Mesenchymal stem cell (in vitro differentiated cells and primary cell): ENCODE results near the gene TMEM120A.

Experiments used
- DNase-seq: peaks from one replicate; pipeline ENCODE4 v3.0.0-alpha.2; 2013
- H2AFZ ChIP-seq: one replicate; pipeline ENCODE4 v1.6.1; 2013; ENCODE audit warnings: low read depth, mild to moderate bottlenecking, control low read depth, inconsistent platforms, low read length, moderate library complexity
- H2AK5ac ChIP-seq: 2 replicates; pipeline ENCODE4 v1.6.1; 2013; ENCODE audit warnings: low read length, moderate library complexity, mild to moderate bottlenecking, inconsistent platforms; ENCODE audit not compliant: severe bottlenecking
- H2BK120ac ChIP-seq: one replicate; pipeline ENCODE4 v1.6.1; 2013; ENCODE audit warnings: low read depth, mild to moderate bottlenecking, inconsistent platforms, low read length, moderate library complexity
- H2BK12ac ChIP-seq, 2 experiments: one replicate each; pipeline ENCODE4 v1.6.1; 2013; ENCODE audit warnings: inconsistent platforms in 2 of 2, low read length in 2 of 2, mild to moderate bottlenecking in 2 of 2, moderate library complexity in 2 of 2, control low read depth in 1 of 2
- H2BK15ac ChIP-seq: one replicate; pipeline ENCODE4 v1.6.1; 2013; ENCODE audit warnings: mild to moderate bottlenecking, low read depth, inconsistent platforms; ENCODE audit not compliant: poor library complexity, severe bottlenecking
- H2BK5ac ChIP-seq: 2 replicates; pipeline ENCODE4 v1.6.1; 2013; ENCODE audit warnings: low read depth, mild to moderate bottlenecking, low read length, control low read depth, inconsistent platforms; ENCODE audit not compliant: poor library complexity, severe bottlenecking
- H3K14ac ChIP-seq, 2 experiments: one replicate each; pipeline ENCODE4 v1.6.1; 2013; ENCODE audit warnings: inconsistent platforms in 2 of 2, low read length in 2 of 2, control low read depth in 1 of 2, mild to moderate bottlenecking in 1 of 2, moderate library complexity in 1 of 2
- H3K18ac ChIP-seq, 2 experiments: one replicate each; pipeline ENCODE4 v1.6.1; 2013; ENCODE audit warnings: inconsistent platforms in 2 of 2, low read length in 2 of 2, control low read depth in 1 of 2, low read depth in 1 of 2, mild to moderate bottlenecking in 1 of 2
- H3K23ac ChIP-seq, 2 experiments: one replicate each; pipeline ENCODE4 v1.6.1; 2013; ENCODE audit warnings: inconsistent platforms in 2 of 2, low read length in 2 of 2, mild to moderate bottlenecking in 2 of 2, moderate library complexity in 2 of 2, control low read depth in 1 of 2
- H3K27ac ChIP-seq: 2 replicates; pipeline ENCODE4 v1.5.1; 2013; ENCODE audit warnings: mild to moderate bottlenecking, moderate library complexity, low read length, control low read depth, inconsistent platforms; ENCODE audit not compliant: poor library complexity, severe bottlenecking
- H3K27me3 ChIP-seq, 2 experiments: 2 replicates each; pipeline versions ENCODE4 v1.6.1 to v1.7.0; 2013; ENCODE audit warnings: low read length in 2 of 2, mild to moderate bottlenecking in 2 of 2, moderate library complexity in 2 of 2, control low read depth in 1 of 2, inconsistent platforms in 1 of 2; ENCODE audit not compliant: control insufficient read depth in 1 of 2, insufficient read depth in 1 of 2
- H3K36me3 ChIP-seq, 2 experiments: 2 replicates each; pipeline versions ENCODE4 v1.6.1 to v1.7.0; 2013; ENCODE audit warnings: low read length in 2 of 2, control low read depth in 1 of 2, inconsistent platforms in 1 of 2, low read depth in 1 of 2, mild to moderate bottlenecking in 1 of 2; ENCODE audit not compliant: insufficient read depth in 2 of 2, control insufficient read depth in 1 of 2
- H3K4ac ChIP-seq, 2 experiments: one replicate each; pipeline ENCODE4 v1.6.1; 2013; ENCODE audit warnings: inconsistent platforms in 2 of 2, low read length in 2 of 2, mild to moderate bottlenecking in 2 of 2, moderate library complexity in 2 of 2, control low read depth in 1 of 2, low read depth in 1 of 2
- H3K4me1 ChIP-seq: 2 replicates; pipeline ENCODE4 v1.6.1; 2013; ENCODE audit warnings: low read depth, low read length, control low read depth; ENCODE audit not compliant: control insufficient read depth, insufficient read depth
- H3K4me2 ChIP-seq: 2 replicates; pipeline ENCODE4 v1.6.1; 2013; ENCODE audit warnings: low read length, mild to moderate bottlenecking, inconsistent platforms; ENCODE audit not compliant: poor library complexity, severe bottlenecking
- H3K4me3 ChIP-seq, 2 experiments: 2 replicates each; pipeline versions ENCODE4 v1.5.1 to v1.7.0; 2013; ENCODE audit warnings: low read length in 2 of 2, mild to moderate bottlenecking in 2 of 2, control low read depth in 1 of 2, low read depth in 1 of 2; ENCODE audit not compliant: insufficient read depth in 1 of 2
- H3K79me1 ChIP-seq: replicated peaks from 2 replicates; pipeline ENCODE4 v1.6.1; 2013; ENCODE audit warnings: mild to moderate bottlenecking, control low read depth, low read length, inconsistent platforms; ENCODE audit not compliant: poor library complexity, severe bottlenecking
- H3K9ac ChIP-seq: 2 replicates; pipeline ENCODE4 v1.7.0; 2013; ENCODE audit warnings: mild to moderate bottlenecking, low read length, moderate library complexity
- H3K9me3 ChIP-seq: 2 replicates; pipeline ENCODE4 v1.7.0; 2013; ENCODE audit warnings: mild to moderate bottlenecking, low read length; ENCODE audit not compliant: control insufficient read depth
- H4K8ac ChIP-seq: one replicate; pipeline ENCODE4 v1.6.1; 2013; ENCODE audit warnings: inconsistent platforms, mild to moderate bottlenecking, low read length, moderate library complexity
- H4K91ac ChIP-seq: one replicate; pipeline ENCODE4 v1.6.1; 2013; ENCODE audit warnings: mild to moderate bottlenecking, low read length, inconsistent platforms
- WGBS: methylation state at CpG from one replicate; pipeline ENCODE4 v1.1.7; 2013; ENCODE audit warnings: mixed read lengths; 5-methylcytosine and 5-hydroxymethylcytosine counted together

The TMEM120A gene

GRCh38 chr7:75987805-75988567, 6.4 kb downstream of the TMEM120A start:
- DNase-seq = no peak
- Histone ChIP-seq H4K91ac (no peak overlapping the region), H3K27me3 (no peaks in the 10 kb centered on the region), H3K79me1 (peaks cover 7% of the 10 kb centered on the region), H2AK5ac (no peak overlapping the region), H3K4ac (no peak overlapping the region), H3K4me2 (no peak overlapping the region), H2AFZ (no peak overlapping the region), H2BK120ac (no peak overlapping the region), H3K27ac (no peak overlapping the region), H3K14ac (no peak overlapping the region), H3K9me3 (no peaks in the 10 kb centered on the region), H4K8ac (no peak overlapping the region), H3K4me1 (peaks cover 25% of the 10 kb centered on the region), H3K36me3 (peaks cover 49 to 63% of the 10 kb centered on the region in 2 experiments), H2BK15ac (no peak overlapping the region), H3K18ac (no peak overlapping the region), H2BK12ac (no peak overlapping the region), H3K23ac (no peak overlapping the region), H3K9ac (no peak overlapping the region), H3K4me3 (no peak overlapping the region), H2BK5ac (no peak overlapping the region)
- 94% methylated on average over 30 of the region's 30 CpGs for WGBS

- Histone ChIP-seq H3K36me3 (peaks cover 57 to 66% of the 10 kb centered on the region in 2 experiments), H3K9ac (no peak overlapping the region), H3K14ac (no peak overlapping the region), H3K27me3 (no peaks in the 10 kb centered on the region), H3K4me3 (no peak overlapping the region), H4K8ac (no peak overlapping the region), H2BK120ac (no peak overlapping the region), H4K91ac (no peak overlapping the region), H3K23ac (no peak overlapping the region), H2BK5ac (no peak overlapping the region), H3K18ac (no peak overlapping the region), H2BK12ac (no peak overlapping the region), H3K4me1 (peaks cover 29% of the 10 kb centered on the region), H2AK5ac (no peak overlapping the region), H2BK15ac (no peak overlapping the region), H2AFZ (no peak overlapping the region), H3K79me1 (peaks cover 5% of the 10 kb centered on the region), H3K27ac (no peak overlapping the region), H3K9me3 (no peaks in the 10 kb centered on the region), H3K4ac (no peak overlapping the region), H3K4me2 (no peak overlapping the region)
- no peak for DNase-seq
- 96% methylated on average over 32 of the region's 32 CpGs for WGBS
Observed at GRCh38 chr7:75987026-75987804, 7.2 kb downstream of the TMEM120A start.

GRCh38 chr7:75986147-75986781, 8.1 kb downstream of the TMEM120A start:
- H3K18ac ChIP-seq = no peak overlapping the region
- H3K4me2 ChIP-seq = no peak overlapping the region
- no peak overlapping the region for H3K23ac ChIP-seq
- no peak overlapping the region for H2BK12ac ChIP-seq
- no peak overlapping the region for H2BK5ac ChIP-seq
- H4K8ac ChIP-seq = no peak overlapping the region
- H3K4me3 ChIP-seq = no peak overlapping the region
- no peak overlapping the region for H2BK120ac ChIP-seq
- DNase-seq = no peak
- H3K4ac ChIP-seq = no peak overlapping the region
- no peak overlapping the region for H2AK5ac ChIP-seq
- peaks cover 29% of the 10 kb centered on the region for H3K4me1 ChIP-seq
- no peak overlapping the region for H3K14ac ChIP-seq
- H4K91ac ChIP-seq = no peak overlapping the region
- no peak overlapping the region for H3K27ac ChIP-seq
- no peaks in the 10 kb centered on the region for H3K27me3 ChIP-seq
- H3K9ac ChIP-seq = no peak overlapping the region
- no peak overlapping the region for H2BK15ac ChIP-seq
- no peak overlapping the region for H2AFZ ChIP-seq
- no peaks in the 10 kb centered on the region for H3K9me3 ChIP-seq
- WGBS = 95% methylated on average over 20 of the region's 20 CpGs
- peaks cover 5% of the 10 kb centered on the region for H3K79me1 ChIP-seq
- peaks cover 67 to 73% of the 10 kb centered on the region in 2 experiments for H3K36me3 ChIP-seq
